HepG2 (cell line): ENCODE results near the gene NMU. TPM values are rescaled to one million over a fixed set of nuclear protein-coding genes. Genes with fewer than 3 reads are reported as not detected.

ENCODE experiments used
- BRD4 ChIP-seq: sonication (generic); formaldehyde crosslinking; IDR thresholded peaks from 2 replicates; pipeline ENCODE4 v1.4.0; 2020; ENCODE audit warnings: missing genetic modification reagents
- HDAC2 ChIP-seq: sonication (generic); formaldehyde crosslinking; IDR thresholded peaks from 2 replicates; pipeline ENCODE4 v1.4.0; 2020; ENCODE audit warnings: missing genetic modification reagents
- MED8 ChIP-seq: sonication (generic); formaldehyde crosslinking; IDR thresholded peaks from 2 replicates; pipeline ENCODE4 v1.8.1; 2023; ENCODE audit warnings: mild to moderate bottlenecking, missing genetic modification reagents; ENCODE audit not compliant: insufficient replicate concordance
- MZF1 ChIP-seq: sonication (generic); formaldehyde crosslinking; IDR thresholded peaks from 2 replicates; pipeline ENCODE4 v1.8.1; 2023; ENCODE audit warnings: mild to moderate bottlenecking, missing genetic modification reagents, borderline replicate concordance
- NFE2L1 ChIP-seq: sonication (generic); formaldehyde crosslinking; IDR thresholded peaks from 2 replicates; pipeline ENCODE4 v1.4.0; 2020; ENCODE audit warnings: missing genetic modification reagents, mild to moderate bottlenecking, borderline replicate concordance
- PRDM10 ChIP-seq: sonication (generic); formaldehyde crosslinking; IDR thresholded peaks from 2 replicates; pipeline ENCODE4 v1.4.0; 2020; ENCODE audit warnings: low read depth, missing genetic modification reagents
- RBFOX2 ChIP-seq: fragments of 200-400 bp; formaldehyde crosslinking; IDR thresholded peaks from 2 replicates; pipeline ENCODE4 v1.6.1; 2017; ENCODE audit warnings: low read depth, mild to moderate bottlenecking, low read length
- TEAD2 ChIP-seq: sonication (generic); formaldehyde crosslinking; IDR thresholded peaks from 2 replicates; pipeline ENCODE4 v1.9.0; 2021; ENCODE audit warnings: missing genetic modification reagents
- U2AF2 ChIP-seq: fragments of 200-400 bp; formaldehyde crosslinking; IDR thresholded peaks from 2 replicates; pipeline ENCODE4 v1.6.1; 2017; ENCODE audit warnings: low read depth, mild to moderate bottlenecking, low read length
- ZBTB4 ChIP-seq: sonication (generic); formaldehyde crosslinking; IDR thresholded peaks from 2 replicates; pipeline ENCODE4 v1.4.0; 2020; ENCODE audit warnings: missing genetic modification reagents, mild to moderate bottlenecking, borderline replicate concordance
- ZNF274 ChIP-seq: sonication (generic); formaldehyde crosslinking; IDR thresholded peaks from 2 replicates; pipeline ENCODE4 v1.5.1; 2020; ENCODE audit warnings: mild to moderate bottlenecking, missing genetic modification reagents
- ZNF580 ChIP-seq: IDR thresholded peaks from 2 replicates; pipeline ENCODE4 v1.6.1; 2016; ENCODE audit warnings: low read depth, borderline replicate concordance
- polyA plus RNA-seq, 8 experiments: library from polyadenylated mRNA; depleted of rRNA in 3 of 8; stranded (reverse) in 7 of 8; unstranded in 1 of 8; fragments of >200 nt; fragmentation: Illumina TruSeq in 4 of 8; extraction: Trizol in 4 of 8; gene quantifications; 2 replicates each; pipeline versions ENCODE4 v1.2.1 to v1.2.3, GENCODE V29; 2011 to 2016; ENCODE audit warnings: low read depth in 4 of 8, missing spikeins in 1 of 8, mixed read lengths in 1 of 8; ENCODE audit not compliant: insufficient read depth in 1 of 8
- total RNA-seq, 5 experiments: library from RNA; depleted of rRNA; stranded (reverse); fragments of >200 nt; fragmentation: Illumina TruSeq; extraction: Trizol; gene quantifications; 2 replicates each; pipeline ENCODE4 v1.2.3, GENCODE V29; 2016; ENCODE audit warnings: low read depth in 1 of 5
- TF ChIP-seq, protein P1 (sequence below): IDR thresholded peaks from 2 replicates; pipeline ENCODE4 v1.6.1; 2016; ENCODE audit warnings: missing compliant biosample characterization, missing genetic modification reagents, borderline replicate concordance
- TF ChIP-seq, protein P2 (sequence below): sonication (generic); formaldehyde crosslinking; conservative IDR thresholded peaks from 2 replicates; pipeline ENCODE4 v1.8.0; 2022; ENCODE audit warnings: mild to moderate bottlenecking, moderate library complexity, missing genetic modification reagents

The NMU gene
- total and polyA plus RNA-seq, 2 of the 13 experiments (the other 11 are each of a cell fraction or from before 2014, with no cell fraction given) = not detected

GRCh38 chr4:55546756-55547465 is 89.2 kb downstream of the NMU start, which contains the start of gene CLOCK (continued):
- TF ChIP-seq ZBTB4 (CRISPR knock-in tag) (0 out of 2 replicates have a peak, but pooled peaks have one; percentile 61), ZNF274 (peak; percentile 64; the same call in 1 of the 2 replicates), U2AF2 (no peak), ZNF580 (CRISPR knock-in tag) (peak; percentile 61; the same call in 1 of the 2 replicates), HDAC2 (CRISPR knock-in tag) (peak; percentile 49; the same call in 1 of the 2 replicates), TEAD2 (CRISPR knock-in tag) (no peak), RBFOX2 (peak; percentile 82), NFE2L1 (no peak), PRDM10 (no peak), MZF1 (CRISPR knock-in tag) (no peak), MED8 (no peak), BRD4 (CRISPR knock-in tag) (no peak)
- TF ChIP-seq, protein P1, sequence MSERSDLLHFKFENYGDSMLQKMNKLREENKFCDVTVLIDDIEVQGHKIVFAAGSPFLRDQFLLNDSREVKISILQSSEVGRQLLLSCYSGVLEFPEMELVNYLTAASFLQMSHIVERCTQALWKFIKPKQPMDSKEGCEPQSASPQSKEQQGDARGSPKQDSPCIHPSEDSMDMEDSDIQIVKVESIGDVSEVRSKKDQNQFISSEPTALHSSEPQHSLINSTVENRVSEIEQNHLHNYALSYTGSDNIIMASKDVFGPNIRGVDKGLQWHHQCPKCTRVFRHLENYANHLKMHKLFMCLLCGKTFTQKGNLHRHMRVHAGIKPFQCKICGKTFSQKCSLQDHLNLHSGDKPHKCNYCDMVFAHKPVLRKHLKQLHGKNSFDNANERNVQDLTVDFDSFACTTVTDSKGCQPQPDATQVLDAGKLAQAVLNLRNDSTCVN (CRISPR knock-in tag) = peak; percentile 43; the same call in 1 of the 2 replicates
- TF ChIP-seq, protein P2, sequence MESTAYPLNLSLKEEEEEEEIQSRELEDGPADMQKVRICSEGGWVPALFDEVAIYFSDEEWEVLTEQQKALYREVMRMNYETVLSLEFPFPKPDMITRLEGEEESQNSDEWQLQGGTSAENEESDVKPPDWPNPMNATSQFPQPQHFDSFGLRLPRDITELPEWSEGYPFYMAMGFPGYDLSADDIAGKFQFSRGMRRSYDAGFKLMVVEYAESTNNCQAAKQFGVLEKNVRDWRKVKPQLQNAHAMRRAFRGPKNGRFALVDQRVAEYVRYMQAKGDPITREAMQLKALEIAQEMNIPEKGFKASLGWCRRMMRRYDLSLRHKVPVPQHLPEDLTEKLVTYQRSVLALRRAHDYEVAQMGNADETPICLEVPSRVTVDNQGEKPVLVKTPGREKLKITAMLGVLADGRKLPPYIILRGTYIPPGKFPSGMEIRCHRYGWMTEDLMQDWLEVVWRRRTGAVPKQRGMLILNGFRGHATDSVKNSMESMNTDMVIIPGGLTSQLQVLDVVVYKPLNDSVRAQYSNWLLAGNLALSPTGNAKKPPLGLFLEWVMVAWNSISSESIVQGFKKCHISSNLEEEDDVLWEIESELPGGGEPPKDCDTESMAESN (CRISPR knock-in tag) = peak; percentile 55; the same call in 1 of the 2 replicates
